HCT116 (cell line): Measurements from ENCODE around the gene TAOK3. TPM values are rescaled to one million over a fixed set of nuclear protein-coding genes. Genes with fewer than 3 reads are reported as not detected.

Experiments
- ATAC-seq: fragments of 200-7000 bp; cut with Tn5 transposase; 2 replicates; pipeline ENCODE4 v1.9.1; 2020; ENCODE audit warnings: mild to moderate bottlenecking, moderate library complexity
- BruUV-seq: library from RNA; stranded (reverse); fragments of 400-500 nt; replicated peaks from 2 replicates; lab custom pipeline; 2021; lab: Mats Ljungman, UMichigan
- CTCF ChIA-PET: fragments of 300-600 bp; sonication (Branson Sonifier 250); formaldehyde crosslinking; loops from one replicate; lab custom pipeline; 2021; ENCODE audit warnings: antibody characterized with exemption; lab: Charles Lee
- POLR2A ChIA-PET: fragments of 300-600, 350-600 bp; sonication (Branson Sonifier 250); formaldehyde crosslinking; loops from one replicate; lab custom pipeline; 2021; ENCODE audit warnings: antibody characterized with exemption; lab: Charles Lee
- RAD21 ChIA-PET, 2 experiments: fragments of 300-600 bp; sonication (Branson Sonifier 250); formaldehyde crosslinking; loops; one replicate each; lab custom pipeline; 2023; ENCODE audit warnings: low total read pairs in 2 of 2; ENCODE audit not compliant: uncharacterized antibody in 2 of 2, unreplicated experiment in 2 of 2, low non-redundant PET in 1 of 2; lab: Charles Lee
- DNase-seq: peaks from one replicate; pipeline ENCODE4 v3.0.0-alpha.2; 2010; ENCODE audit warnings: low read depth, low spot score
- H2AFZ ChIP-seq: fragments of 200-600 bp; shearing (Covaris generic), sonication (generic); 2 replicates; pipeline ENCODE4 v1.6.1; 2017; ENCODE audit warnings: low read depth, mixed run types, mixed read lengths, antibody characterized with exemption, low read length; ENCODE audit not compliant: poor library complexity, severe bottlenecking
- H3K27ac ChIP-seq: 2 replicates; pipeline ENCODE4 v1.5.1; 2012; ENCODE audit warnings: low read depth, low read length
- H3K27me3 ChIP-seq: fragments of 200-600 bp; sonication (generic); 2 replicates; pipeline ENCODE4 v1.6.1; 2016; ENCODE audit warnings: mixed run types, low read length, mixed read lengths; ENCODE audit not compliant: insufficient read depth
- H3K36me3 ChIP-seq, 2 experiments: fragments of 200-500 bp in 1 of 2; fragments of 200-600 bp in 1 of 2; sonication (Bioruptor generic) in 1 of 2; sonication (generic) in 1 of 2; 2 replicates each; pipeline versions ENCODE4 v1.5.1 to v1.6.1; 2014 to 2016; ENCODE audit warnings: low read length in 2 of 2, inconsistent platforms in 1 of 2, mixed read lengths in 1 of 2, mixed run types in 1 of 2; ENCODE audit not compliant: insufficient read depth in 2 of 2, control insufficient read depth in 1 of 2
- H3K4me1 ChIP-seq, 2 experiments: fragments of 200-600 bp in 1 of 2; sonication (generic) in 1 of 2; 2 replicates each; pipeline versions ENCODE4 v1.5.1 to v1.6.1; 2012 to 2017; ENCODE audit warnings: low read length in 2 of 2, inconsistent platforms in 1 of 2, mild to moderate bottlenecking in 1 of 2, mixed read lengths in 1 of 2, mixed run types in 1 of 2, moderate library complexity in 1 of 2; ENCODE audit not compliant: insufficient read depth in 2 of 2, control insufficient read depth in 1 of 2
- H3K4me2 ChIP-seq: fragments of 200-600 bp; sonication (generic); 2 replicates; pipeline ENCODE4 v1.6.1; 2017; ENCODE audit warnings: mixed run types, low read length, mixed read lengths
- H3K4me3 ChIP-seq, 2 experiments: fragments of 200-600 bp in 1 of 2; sonication (generic) in 1 of 2; replicated peaks in 1 of 2; 2 replicates each; pipeline ENCODE4 v1.5.1; 2011 to 2016; ENCODE audit warnings: low read length in 2 of 2, control low read depth in 1 of 2, low read depth in 1 of 2, mild to moderate bottlenecking in 1 of 2, mixed read lengths in 1 of 2, mixed run types in 1 of 2
- H3K79me2 ChIP-seq: fragments of 200-600 bp; sonication (generic); 2 replicates; pipeline ENCODE4 v1.6.1; 2017; ENCODE audit warnings: mild to moderate bottlenecking, mixed run types, low read length, moderate library complexity, mixed read lengths; ENCODE audit not compliant: insufficient read depth
- H3K9ac ChIP-seq: fragments of 200-600 bp; sonication (generic); 2 replicates; pipeline ENCODE4 v1.6.1; 2016; ENCODE audit warnings: low read length, mixed read lengths
- H3K9me2 ChIP-seq: fragments of 200-600 bp; sonication (generic), shearing (Covaris generic); 2 replicates; pipeline ENCODE4 v1.6.1; 2017; ENCODE audit warnings: mixed run types, mild to moderate bottlenecking, moderate library complexity; ENCODE audit not compliant: insufficient read depth
- H3K9me3 ChIP-seq, 2 experiments: fragments of 200-500 bp in 1 of 2; fragments of 200-600 bp in 1 of 2; sonication (Bioruptor generic) in 1 of 2; sonication (generic) in 1 of 2; 2 replicates each; pipeline ENCODE4 v1.6.1; 2014 to 2017; ENCODE audit warnings: low read length in 2 of 2, mixed read lengths in 2 of 2, inconsistent platforms in 1 of 2, low read depth in 1 of 2, mild to moderate bottlenecking in 1 of 2, mixed run types in 1 of 2, moderate library complexity in 1 of 2; ENCODE audit not compliant: control insufficient read depth in 1 of 2, insufficient read depth in 1 of 2
- H4K20me1 ChIP-seq: fragments of 200-600 bp; sonication (generic), shearing (Covaris generic); 2 replicates; pipeline ENCODE4 v1.6.1; 2017; ENCODE audit warnings: mixed run types, mild to moderate bottlenecking, moderate library complexity; ENCODE audit not compliant: insufficient read depth
- ATF3 ChIP-seq: IDR thresholded peaks from 2 replicates; pipeline ENCODE4 v1.6.1; 2012
- CEBPB ChIP-seq: IDR thresholded peaks from 2 replicates; pipeline ENCODE4 v1.6.1; 2012; ENCODE audit warnings: low read depth
- CTCF ChIP-seq, 3 experiments: fragments of 200-600 bp in 1 of 3; sonication (generic) in 1 of 3; IDR thresholded peaks in 2 of 3; conservative IDR thresholded peaks in 1 of 3; 2 replicates each; pipeline ENCODE4 v1.5.1; 2012 to 2017; ENCODE audit warnings: low read depth in 2 of 3, low read length in 2 of 3, antibody characterized with exemption in 1 of 3, borderline replicate concordance in 1 of 3, control low read depth in 1 of 3, mild to moderate bottlenecking in 1 of 3, mixed read lengths in 1 of 3, mixed run types in 1 of 3, moderate library complexity in 1 of 3; ENCODE audit not compliant: insufficient read depth in 1 of 3
- EGR1 ChIP-seq: IDR thresholded peaks from 2 replicates; pipeline ENCODE4 v1.6.1; 2012; ENCODE audit warnings: low read depth
- ELF1 ChIP-seq: IDR thresholded peaks from 2 replicates; pipeline ENCODE4 v1.6.1; 2012; ENCODE audit warnings: low read depth, borderline replicate concordance
- EZH2 ChIP-seq: fragments of 200-600 bp; sonication (generic); IDR thresholded peaks from 2 replicates; pipeline ENCODE4 v1.6.1; 2017; ENCODE audit warnings: antibody characterized with exemption, mixed run types
- FOSL1 ChIP-seq: IDR thresholded peaks from 2 replicates; pipeline ENCODE4 v1.6.1; 2012; ENCODE audit warnings: low read depth
- JUND ChIP-seq: IDR thresholded peaks from 2 replicates; pipeline ENCODE4 v1.6.1; 2012
- MAX ChIP-seq: IDR thresholded peaks from 2 replicates; pipeline ENCODE4 v1.6.1; 2012
- POLR2A ChIP-seq: IDR thresholded peaks from 2 replicates; pipeline ENCODE4 v1.7.0; 2011; ENCODE audit warnings: borderline replicate concordance; ENCODE audit not compliant: insufficient read depth, insufficient read length; ENCODE audit errors: extremely low read depth
- POLR2AphosphoS5 ChIP-seq: IDR thresholded peaks from 2 replicates; pipeline ENCODE4 v1.6.1; 2011; ENCODE audit warnings: mild to moderate bottlenecking, low read depth, low read length, moderate library complexity
- SIN3A ChIP-seq: IDR thresholded peaks from 2 replicates; pipeline ENCODE4 v1.6.1; 2012; ENCODE audit warnings: low read depth
- SP1 ChIP-seq: IDR thresholded peaks from 2 replicates; pipeline ENCODE4 v1.6.1; 2012; ENCODE audit warnings: low read depth
- SRF ChIP-seq: IDR thresholded peaks from 2 replicates; pipeline ENCODE4 v1.6.1; 2012; ENCODE audit warnings: low read depth
- TCF7L2 ChIP-seq: IDR thresholded peaks from 2 replicates; pipeline ENCODE4 v1.7.0; 2011; ENCODE audit warnings: borderline replicate concordance, inconsistent platforms; ENCODE audit not compliant: insufficient read depth, insufficient read length; ENCODE audit errors: extremely low read depth
- YY1 ChIP-seq: IDR thresholded peaks from 2 replicates; pipeline ENCODE4 v1.6.1; 2011; ENCODE audit warnings: low read length, low read depth, moderate library complexity, mild to moderate bottlenecking; ENCODE audit not compliant: insufficient replicate concordance; ENCODE audit errors: extremely low read depth
- ZFX ChIP-seq: fragments of 450-650 bp; IDR thresholded peaks from 2 replicates; pipeline ENCODE4 v1.6.1; 2017
- ZNF274 ChIP-seq: fragments of 200-500 bp; sonication (Bioruptor generic); IDR thresholded peaks from 2 replicates; pipeline ENCODE4 v1.6.1; 2014; ENCODE audit warnings: mild to moderate bottlenecking, low read depth, low read length, inconsistent platforms
- intact Hi-C: fragments of 100-400 bp; cut with micrococcal nuclease; formaldehyde crosslinking; loops from 2 replicates; pipeline ENCODE4 v1.10.0; 2022
- total RNA-seq: library from RNA; stranded (reverse); gene quantifications from one replicate; pipeline ENCODE4 v1.2.1, GENCODE V29; 2021; ENCODE audit not compliant: unreplicated experiment

Gene TAOK3
- total RNA-seq, 1 experiment from 2014 or later: 10.5 TPM

GRCh38 chr12:118377021-118377883 lies 4.5 kb upstream of the TAOK3 start:
- BruUV-seq: TSS peak; percentile 31
- H3K27me3 ChIP-seq: no peaks in the 10 kb centered on the region
- no peak for TF ChIP-seq ZFX
- TF ChIP-seq POLR2A: no peak
- TF ChIP-seq EZH2: no peak
- TF ChIP-seq MAX: no peak
- TF ChIP-seq TCF7L2: no peak
- no peak for TF ChIP-seq FOSL1
- TF ChIP-seq SIN3A: no peak
- TF ChIP-seq POLR2AphosphoS5: no peak
- TF ChIP-seq ELF1: no peak
- no peak for TF ChIP-seq SRF
- TF ChIP-seq JUND: no peak
- no peak for TF ChIP-seq YY1
- no peak for TF ChIP-seq EGR1
- no peak for TF ChIP-seq ZNF274
- no peak for TF ChIP-seq CTCF (IDR thresholded peaks at IDR 0.05 in 2 of 3, conservative IDR thresholded peaks at IDR 0.05 in 1 of 3; ENCODE audit: borderline replicate concordance in 1 of 3, insufficient read depth in 1 of 3, low read depth in 2 of 3, low read length in 2 of 3)
- no peak for TF ChIP-seq ATF3
- no peak for TF ChIP-seq CEBPB
- no peak for TF ChIP-seq SP1
- peak overlapping the region; percentile 92 for H3K27ac ChIP-seq
- ATAC-seq (no peak), DNase-seq (no peak)
- POLR2A ChIA-PET: interaction anchor here (1.0 to 1.3 kb wide), 2 partner anchors 20 to 241 kb away, joined by 3 to 4 read pairs; partner anchors contain the start of gene PEBP1
- no peaks in the 10 kb centered on the region for H3K9me2 ChIP-seq
- H3K79me2 ChIP-seq: peaks cover 32% of the 10 kb centered on the region
- H3K4me1 ChIP-seq: peaks cover 0 to 30% of the 10 kb centered on the region in 2 experiments; a peak in 3 of 4 replicates
- H3K36me3 ChIP-seq: peaks cover 11 to 14% of the 10 kb centered on the region in 2 experiments; a peak in 2 of 4 replicates
- no peaks in the 10 kb centered on the region for H3K9me3 ChIP-seq
- peak overlapping the region; percentile 71 for H3K9ac ChIP-seq
- H3K4me3 ChIP-seq: peak overlapping the region; percentile 80 to 85
- no peaks in the 10 kb centered on the region for H4K20me1 ChIP-seq
- RAD21 ChIA-PET: interaction anchor here in 1 of 2 experiments (0.7 to 2.0 kb wide), 4 partner anchors 196 to 477 kb away, joined by 3 to 7 read pairs (median 4); no protein-coding TSS in a partner anchor
- CTCF ChIA-PET: interaction anchor here (0.6 to 4.4 kb wide), 23 partner anchors 8 to 660 kb away, joined by 3 to 76 read pairs (median 5); partner anchors contain the start of gene PEBP1
- H2AFZ ChIP-seq: no peak overlapping the region
- intact Hi-C loops: loop anchor here (5.0 kb wide), 1 partner anchor 500 kb away; no protein-coding TSS in a partner anchor
- H3K4me2 ChIP-seq: peak overlapping the region; percentile 83
